HG03103 (cell line): Measurements from ENCODE around the gene NFATC3.
"Not testable (repeated sequence)": the region's sequence is repeated elsewhere in the genome, so short reads cannot be mapped to it uniquely, and the experiment has no call there.

Experiments
- ATAC-seq: cut with Tn5 transposase; IDR thresholded peaks from one replicate; pipeline ENCODE4 v1.9.1; 2021; ENCODE audit warnings: low read depth; ENCODE audit not compliant: unreplicated experiment

The NFATC3 gene

GRCh38 chr16:68088130-68088972 lies 3.2 kb downstream of the NFATC3 start:
- ATAC-seq, result no peak

GRCh38 chr16:68089067-68089466 lies 3.9 kb downstream of the NFATC3 start:
- ATAC-seq, result no peak

GRCh38 chr16:68090130-68090529 lies 5.0 kb downstream of the NFATC3 start:
- no peak for ATAC-seq

GRCh38 chr16:68090533-68090932 lies 5.4 kb downstream of the NFATC3 start:
- ATAC-seq, result no peak

GRCh38 chr16:68091380-68092261 lies 6.5 kb downstream of the NFATC3 start:
- ATAC-seq, result no peak

- ATAC-seq, result not testable (repeated sequence)
These were observed 7.1 kb downstream of the NFATC3 start for GRCh38 chr16:68092275-68092674.

- ATAC-seq, result no peak
These were observed 8.8 kb downstream of the NFATC3 start for GRCh38 chr16:68093816-68094613.

- no peak for ATAC-seq
These were observed 9.4 kb downstream of the NFATC3 start for GRCh38 chr16:68094614-68094934.

- no peak for ATAC-seq
These were observed 11.3 kb downstream of the NFATC3 start for GRCh38 chr16:68096491-68096890.

GRCh38 chr16:68097088-68097487 lies 11.9 kb downstream of the NFATC3 start:
- ATAC-seq, result no peak

GRCh38 chr16:68097895-68098294 lies 12.7 kb downstream of the NFATC3 start:
- ATAC-seq, result no peak

GRCh38 chr16:68100488-68100887 lies 15.3 kb downstream of the NFATC3 start:
- ATAC-seq, result no peak

- no peak for ATAC-seq
These were observed 20.4 kb downstream of the NFATC3 start for GRCh38 chr16:68105611-68106010.

GRCh38 chr16:68107230-68107928 lies 22.2 kb downstream of the NFATC3 start:
- not testable (repeated sequence) for ATAC-seq

- not testable (repeated sequence) for ATAC-seq
These were observed 24.0 kb downstream of the NFATC3 start for GRCh38 chr16:68109156-68109555.

- ATAC-seq, result not testable (repeated sequence)
These were observed 25.4 kb downstream of the NFATC3 start for GRCh38 chr16:68110611-68111010.

GRCh38 chr16:68111379-68111778 lies 26.2 kb downstream of the NFATC3 start:
- ATAC-seq, result no peak

- no peak for ATAC-seq
These were observed 28.0 kb downstream of the NFATC3 start for GRCh38 chr16:68113059-68113761.

GRCh38 chr16:68113765-68114240 lies 28.6 kb downstream of the NFATC3 start:
- no peak for ATAC-seq
